Lung (tissue), 12 donors: Measurements from ENCODE around the gene TMEM119. TPM values are rescaled to one million over a fixed set of nuclear protein-coding genes. Genes with fewer than 3 reads are reported as not detected.

Source experiments
- ATAC-seq: fragments of 200-7000 bp; cut with Tn5 transposase; one replicate; pipeline ENCODE4 v1.9.1; 2020; ENCODE audit warnings: moderate number of reproducible peaks; ENCODE audit not compliant: insufficient read depth, low FRiP score
- DNase-seq, 3 donors: peaks; one replicate each; pipeline ENCODE4 v3.0.0-alpha.2; 2013 to 2017
- H3K27ac ChIP-seq, 2 donors: one replicate each; pipeline ENCODE4 v1.5.1; 2013; ENCODE audit warnings: mild to moderate bottlenecking in 2 of 2, moderate library complexity in 2 of 2, control low read depth in 1 of 2, inconsistent platforms in 1 of 2, low read depth in 1 of 2, low read length in 1 of 2
- H3K27me3 ChIP-seq, 3 donors: one replicate each; pipeline ENCODE4 v1.5.1; 2013; ENCODE audit warnings: low read length in 2 of 3; ENCODE audit not compliant: control insufficient read depth in 3 of 3, insufficient read depth in 3 of 3
- H3K36me3 ChIP-seq, 4 donors: one replicate each; pipeline ENCODE4 v1.5.1; 2013; ENCODE audit warnings: low read length in 4 of 4, mild to moderate bottlenecking in 1 of 4, moderate library complexity in 1 of 4; ENCODE audit not compliant: control insufficient read depth in 4 of 4, insufficient read depth in 4 of 4
- H3K4me1 ChIP-seq, 5 donors: one replicate each; pipeline ENCODE4 v1.5.1; 2013; ENCODE audit warnings: low read length in 5 of 5, mild to moderate bottlenecking in 2 of 5, moderate library complexity in 1 of 5; ENCODE audit not compliant: control insufficient read depth in 5 of 5, insufficient read depth in 5 of 5
- H3K4me3 ChIP-seq: one replicate; pipeline ENCODE4 v1.5.1; 2013; ENCODE audit warnings: mild to moderate bottlenecking, control low read depth, moderate library complexity
- H3K9ac ChIP-seq, 2 donors: one replicate each; pipeline ENCODE4 v1.5.1; 2013; ENCODE audit warnings: low read length in 2 of 2, control low read depth in 1 of 2; ENCODE audit not compliant: insufficient read depth in 1 of 2
- H3K9me3 ChIP-seq, 4 donors: one replicate each; pipeline ENCODE4 v1.5.1; 2013; ENCODE audit warnings: low read length in 3 of 4, mild to moderate bottlenecking in 1 of 4, moderate library complexity in 1 of 4; ENCODE audit not compliant: control insufficient read depth in 4 of 4, insufficient read depth in 3 of 4
- CTCF ChIP-seq: IDR thresholded peaks from 2 replicates; pipeline ENCODE4 v1.5.1; 2012; ENCODE audit warnings: mild to moderate bottlenecking; ENCODE audit errors: control extremely low read depth, extremely low read depth
- WGBS, 2 donors: extraction: QIAGEN DNeasy Blood & Tissue Kit; methylation state at CpG; one replicate each; pipeline ENCODE4 v1.1.7; 2013; 5-methylcytosine and 5-hydroxymethylcytosine counted together
- polyA plus RNA-seq, 2 donors: library from polyadenylated mRNA; stranded (reverse); fragments of 200-250 nt; gene quantifications; one replicate each; pipeline ENCODE4 v1.2.1, GENCODE V29; 2013
- total RNA-seq, 2 donors: library from RNA; depleted of rRNA in 1 of 2; stranded (reverse); fragments of >200 nt in 1 of 2; gene quantifications; one replicate each; pipeline ENCODE4 v1.2.1, GENCODE V29; 2014 to 2021
- donor health status: control.
- donor health status: control.
- donor health status: Bipolar disorder and iron deficiency.
- donor health status: healthy.
- donor health status: DM: yes; HTN: yes; CAD: no.

TMEM119 gene
- total and polyA plus RNA-seq, 4 donors: 14.4 to 31.9 (median 22.9) TPM

- Histone ChIP-seq H3K9ac (no peak overlapping the region), H3K4me1 (peaks cover 0 to 23% (median 0%) of the 10 kb centered on the region in 5 donors), H3K4me3 (no peak overlapping the region), H3K9me3 (no peaks in the 10 kb centered on the region), H3K36me3 (peaks cover 0 to 2% (median 0%) of the 10 kb centered on the region in 4 donors), H3K27ac (no peak overlapping the region), H3K27me3 (no peaks in the 10 kb centered on the region)
- 93% methylated on average over 11 of the region's 11 CpGs for WGBS, 2 donors
- TF ChIP-seq CTCF: no peak
- no peak for ATAC-seq
- DNase-seq: no peak
These were observed 11.6 kb downstream of the TMEM119 start for GRCh38 chr12:108586306-108586705.

GRCh38 chr12:108585864-108586263, 12.0 kb downstream of the TMEM119 start:
- DNase-seq: no peak
- TF ChIP-seq CTCF: no peak
- H3K9me3 ChIP-seq: no peaks in the 10 kb centered on the region
- H3K27ac ChIP-seq: no peak overlapping the region
- no peak overlapping the region for H3K9ac ChIP-seq
- H3K4me1 ChIP-seq: peaks cover 0 to 23% (median 0%) of the 10 kb centered on the region in 5 donors
- no peaks in the 10 kb centered on the region for H3K36me3 ChIP-seq
- no peaks in the 10 kb centered on the region for H3K27me3 ChIP-seq
- WGBS, 2 donors: 72 to 85% methylated on average over 4 of the region's 4 CpGs
- ATAC-seq: no peak
- no peak overlapping the region for H3K4me3 ChIP-seq

- DNase-seq (no peak), ATAC-seq (no peak)
- no peak overlapping the region for H3K9ac ChIP-seq
- H3K27me3 ChIP-seq: no peaks in the 10 kb centered on the region
- H3K9me3 ChIP-seq: no peaks in the 10 kb centered on the region
- no peak overlapping the region for H3K27ac ChIP-seq
- H3K36me3 ChIP-seq: no peaks in the 10 kb centered on the region
- no peak overlapping the region for H3K4me3 ChIP-seq
- 78 to 88% methylated on average over 3 of the region's 3 CpGs for WGBS, 2 donors
- H3K4me1 ChIP-seq: peaks cover 0 to 21% (median 0%) of the 10 kb centered on the region in 5 donors
- no peak for TF ChIP-seq CTCF
These were observed 13.3 kb downstream of the TMEM119 start for GRCh38 chr12:108584456-108585065.

- DNase-seq: no peak
- no peak for TF ChIP-seq CTCF
These were observed 13.9 kb downstream of the TMEM119 start for GRCh38 chr12:108583991-108584390.

More at GRCh38 chr12:108583991-108584390, 13.9 kb downstream of the TMEM119 start:
- peaks cover 0 to 15% (median 0%) of the 10 kb centered on the region in 5 donors for H3K4me1 ChIP-seq
- no peaks in the 10 kb centered on the region for H3K27me3 ChIP-seq
- H3K27ac ChIP-seq: no peak overlapping the region
- no peaks in the 10 kb centered on the region for H3K36me3 ChIP-seq
- ATAC-seq: no peak
- no peak overlapping the region for H3K4me3 ChIP-seq
- H3K9ac ChIP-seq: no peak overlapping the region
- no peaks in the 10 kb centered on the region for H3K9me3 ChIP-seq
- WGBS, 2 donors: 57 to 80% methylated on average over 7 of the region's 7 CpGs
